ENCODE results near the gene ELFN1. TPM values are rescaled to one million over a fixed set of nuclear protein-coding genes. Genes with fewer than 3 reads are reported as not detected.

Gene ELFN1
- polyA plus RNA-seq, 1 donor (not counting 4 experiments of a cell fraction or from before 2014, with no cell fraction given), result 0.03 TPM

GRCh38 chr7:1775389-1775788 is 105.3 kb downstream of the ELFN1 start:
- H3K27ac ChIP-seq (ENCODE audit: control insufficient read depth, insufficient read depth, low read length), result no peak overlapping the region
- FAIRE-seq, result no peak
- no peaks in the 10 kb centered on the region for H3K4me1 ChIP-seq (ENCODE audit: control insufficient read depth, extremely low read depth, insufficient read depth, low read length)
- DNase-seq (ENCODE audit: low read depth, low spot score), result no peak
- H3K9me3 ChIP-seq (ENCODE audit: control insufficient read depth, low read depth, low read length), result no peaks in the 10 kb centered on the region
- dilution Hi-C loops (cut with MboI; ENCODE audit: extremely low pct_ligation_motif_present, low sequenced_read_pairs), result no loop called here
- no peak overlapping the region for H3K4me2 ChIP-seq (ENCODE audit: control insufficient read depth, extremely low read depth, insufficient read depth, low read depth, low read length)
- no peak overlapping the region for H2AFZ ChIP-seq (ENCODE audit: control insufficient read depth, low read length)
- no peak overlapping the region for H3K9ac ChIP-seq (ENCODE audit: control insufficient read depth, extremely low read depth, insufficient read depth, low read length)
- TF ChIP-seq EZH2 (IDR thresholded peaks at IDR 0.05; ENCODE audit: low read length) (no peak), CTCF (optimal IDR thresholded peaks at IDR 0.05 in 1 of 3, IDR thresholded peaks at IDR 0.05 in 1 of 3, conservative IDR thresholded peaks at IDR 0.05 in 1 of 3; ENCODE audit: extremely low read depth in 1 of 3, insufficient read depth in 2 of 3, low read length in 3 of 3) (no peak)
- no peaks in the 10 kb centered on the region for H3K79me2 ChIP-seq (ENCODE audit: control insufficient read depth, insufficient read depth, low read length)
- H3K27me3 ChIP-seq (ENCODE audit: control insufficient read depth, extremely low read depth, insufficient read depth, low read length), result no peaks in the 10 kb centered on the region
- no peaks in the 10 kb centered on the region for H3K36me3 ChIP-seq (ENCODE audit: control insufficient read depth in 2 of 2, extremely low read depth in 1 of 2, insufficient read depth in 2 of 2, low read length in 2 of 2)
- no peaks in the 10 kb centered on the region for H4K20me1 ChIP-seq (ENCODE audit: control insufficient read depth, extremely low read depth, insufficient read depth, low read length)
- no peaks in the 10 kb centered on the region for H3K9me1 ChIP-seq (ENCODE audit: control insufficient read depth, extremely low read depth, insufficient read depth, low read length)
- H3K4me3 ChIP-seq (ENCODE audit: control insufficient read depth in 2 of 3, extremely low read depth in 1 of 3, insufficient read depth in 2 of 3, low read depth in 1 of 3, low read length in 3 of 3), result no peak overlapping the region

GRCh38 chr7:1777122-1777521 is 107.0 kb downstream of the ELFN1 start:
- Histone ChIP-seq H3K4me2 (ENCODE audit: control insufficient read depth, extremely low read depth, insufficient read depth, low read depth, low read length) (no peak overlapping the region), H3K36me3 (ENCODE audit: control insufficient read depth in 2 of 2, extremely low read depth in 1 of 2, insufficient read depth in 2 of 2, low read length in 2 of 2) (no peaks in the 10 kb centered on the region), H3K27me3 (ENCODE audit: control insufficient read depth, extremely low read depth, insufficient read depth, low read length) (no peaks in the 10 kb centered on the region), H3K79me2 (ENCODE audit: control insufficient read depth, insufficient read depth, low read length) (no peaks in the 10 kb centered on the region), H3K9me3 (ENCODE audit: control insufficient read depth, low read depth, low read length) (no peaks in the 10 kb centered on the region), H3K4me3 (ENCODE audit: control insufficient read depth in 2 of 3, extremely low read depth in 1 of 3, insufficient read depth in 2 of 3, low read depth in 1 of 3, low read length in 3 of 3) (no peak overlapping the region), H3K9ac (ENCODE audit: control insufficient read depth, extremely low read depth, insufficient read depth, low read length) (no peak overlapping the region), H3K9me1 (ENCODE audit: control insufficient read depth, extremely low read depth, insufficient read depth, low read length) (no peaks in the 10 kb centered on the region), H3K4me1 (ENCODE audit: control insufficient read depth, extremely low read depth, insufficient read depth, low read length) (no peaks in the 10 kb centered on the region), H4K20me1 (ENCODE audit: control insufficient read depth, extremely low read depth, insufficient read depth, low read length) (no peaks in the 10 kb centered on the region), H3K27ac (ENCODE audit: control insufficient read depth, insufficient read depth, low read length) (no peak overlapping the region), H2AFZ (ENCODE audit: control insufficient read depth, low read length) (no peak overlapping the region)
- DNase-seq (ENCODE audit: low read depth, low spot score), result no peak
- dilution Hi-C loops (cut with MboI; ENCODE audit: extremely low pct_ligation_motif_present, low sequenced_read_pairs), result no loop called here
- no peak for TF ChIP-seq CTCF (optimal IDR thresholded peaks at IDR 0.05 in 1 of 3, IDR thresholded peaks at IDR 0.05 in 1 of 3, conservative IDR thresholded peaks at IDR 0.05 in 1 of 3; ENCODE audit: extremely low read depth in 1 of 3, insufficient read depth in 2 of 3, low read length in 3 of 3)
- no peak for TF ChIP-seq EZH2 (IDR thresholded peaks at IDR 0.05; ENCODE audit: low read length)
- FAIRE-seq, result no peak

Measured in keratinocyte (primary cell).